ENCODE measurements around the gene PRKCA.

PRKCA gene

DNA sequence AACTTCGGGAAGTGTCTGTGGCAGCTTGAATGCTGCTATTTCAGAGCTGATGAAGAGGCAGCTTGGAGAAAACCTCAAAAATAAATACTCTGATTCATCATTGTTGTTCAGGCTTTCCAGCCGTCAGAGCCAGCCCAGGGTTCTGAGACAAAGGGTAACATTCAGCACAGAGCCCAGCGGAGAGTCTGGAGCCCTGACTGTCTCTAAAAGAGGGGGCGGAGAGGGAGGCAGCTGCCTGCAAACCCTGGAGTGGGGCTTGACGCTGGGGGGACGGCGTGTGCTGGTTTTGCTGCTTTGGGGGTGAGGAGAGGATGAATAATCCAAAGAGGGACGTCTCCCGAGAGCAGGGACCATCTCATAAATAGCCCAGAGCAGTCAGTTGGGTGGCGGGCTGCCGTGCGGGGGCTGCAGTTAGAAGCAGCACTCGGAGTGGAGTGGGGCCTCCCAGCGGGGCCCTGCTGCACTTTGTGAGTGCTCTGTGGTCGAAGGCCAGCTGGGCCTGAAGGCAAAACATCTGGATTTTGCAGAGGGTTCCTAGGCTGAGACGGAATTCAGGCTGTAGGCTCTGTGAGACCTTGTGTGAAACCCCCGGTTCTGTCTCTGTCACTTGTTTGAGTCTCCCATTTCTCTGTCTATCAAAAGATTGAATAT is 237.8 kb downstream of the PRKCA start:
- DNase-seq (ENCODE audit: low read depth in 2 of 2, low spot score in 1 of 2): no peak

- DNase-seq (ENCODE audit: low read depth in 2 of 2, low spot score in 1 of 2): no peak
Observed at GRCh38 chr17:66541461-66542128, 239.2 kb downstream of the PRKCA start.

DNA sequence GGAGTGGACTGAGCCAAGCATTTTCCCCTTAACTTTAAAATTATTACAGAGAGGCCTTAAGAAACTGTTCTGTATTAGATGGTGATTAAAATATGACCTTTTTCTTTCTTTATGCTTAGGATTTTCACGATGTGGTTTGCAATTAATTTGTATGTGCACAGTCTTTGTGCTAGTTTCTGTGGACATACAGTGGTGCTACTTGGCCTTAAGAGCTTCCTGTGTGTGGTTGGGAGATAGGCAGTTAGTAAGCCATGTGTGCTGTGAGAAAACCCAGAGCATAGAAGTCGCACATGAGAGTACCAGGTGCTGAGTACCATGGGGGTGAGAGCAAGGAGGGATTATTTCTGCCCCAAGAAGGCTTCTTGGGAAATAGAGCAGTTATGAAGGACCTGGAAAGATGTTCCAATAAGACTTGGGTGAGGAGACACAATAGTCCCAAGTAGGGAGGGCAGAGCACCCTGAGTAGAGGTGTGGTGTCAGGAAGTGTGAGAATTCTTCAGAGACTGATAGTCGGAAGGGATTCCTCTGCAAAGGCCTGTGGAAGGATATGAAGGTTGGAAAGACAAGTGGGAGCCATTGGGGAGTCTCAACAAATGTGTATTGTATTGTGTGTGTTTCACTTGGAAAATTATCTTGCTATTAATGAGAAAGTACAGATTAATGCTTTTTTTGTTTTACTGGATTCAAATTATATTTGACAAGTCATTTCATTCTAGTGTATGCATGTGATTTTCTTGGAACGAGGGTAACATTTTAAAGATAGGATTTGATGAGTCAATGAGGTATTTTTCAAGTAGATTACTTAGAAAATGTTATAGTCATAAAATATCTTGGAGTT is 239.9 kb downstream of the PRKCA start:
- no peak for DNase-seq (ENCODE audit: low read depth in 2 of 2, low spot score in 1 of 2)

GRCh38 chr17:66542967-66543520 is 240.6 kb downstream of the PRKCA start:
- no peak for DNase-seq (ENCODE audit: low read depth in 2 of 2, low spot score in 1 of 2)

GRCh38 chr17:66543526-66543925 is 241.1 kb downstream of the PRKCA start:
- DNase-seq (ENCODE audit: low read depth in 2 of 2, low spot score in 1 of 2): no peak

- no peak for DNase-seq (ENCODE audit: low read depth in 2 of 2, low spot score in 1 of 2)
Observed at GRCh38 chr17:66545918-66546317, 243.5 kb downstream of the PRKCA start.

DNA sequence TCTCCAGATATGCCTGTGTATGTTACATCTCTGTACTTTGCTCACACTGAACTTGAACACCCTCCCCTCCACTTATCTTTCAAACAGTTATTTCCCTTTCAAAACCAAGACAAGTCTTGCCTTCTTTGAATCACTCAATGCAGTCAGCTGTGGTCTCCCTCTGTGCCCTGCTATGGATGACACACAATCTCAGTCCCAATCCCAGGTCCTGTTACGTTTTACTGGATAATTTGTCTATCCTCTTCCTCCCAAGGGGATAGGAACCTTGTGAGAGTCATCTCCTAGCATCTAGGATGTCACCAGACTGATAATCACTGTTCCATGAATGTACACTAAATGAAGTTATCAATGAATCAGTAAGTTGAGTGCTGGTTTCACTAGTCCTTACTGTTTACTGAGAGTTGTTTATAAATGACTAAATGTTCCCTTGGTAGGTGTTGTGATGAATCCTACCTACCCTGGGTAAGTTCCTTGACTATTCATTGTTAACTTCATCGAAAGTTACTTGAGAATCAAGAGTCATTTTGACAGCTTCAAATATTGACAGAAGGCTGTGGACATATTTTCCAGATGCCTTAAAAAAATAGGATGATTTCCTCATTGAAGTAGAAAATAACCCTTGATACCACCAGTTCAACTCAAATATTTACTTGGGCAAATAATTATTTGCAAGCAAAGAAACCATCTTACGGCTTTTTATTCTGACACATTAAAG is 244.9 kb downstream of the PRKCA start:
- no peak for DNase-seq (ENCODE audit: low read depth in 2 of 2, low spot score in 1 of 2)

DNA sequence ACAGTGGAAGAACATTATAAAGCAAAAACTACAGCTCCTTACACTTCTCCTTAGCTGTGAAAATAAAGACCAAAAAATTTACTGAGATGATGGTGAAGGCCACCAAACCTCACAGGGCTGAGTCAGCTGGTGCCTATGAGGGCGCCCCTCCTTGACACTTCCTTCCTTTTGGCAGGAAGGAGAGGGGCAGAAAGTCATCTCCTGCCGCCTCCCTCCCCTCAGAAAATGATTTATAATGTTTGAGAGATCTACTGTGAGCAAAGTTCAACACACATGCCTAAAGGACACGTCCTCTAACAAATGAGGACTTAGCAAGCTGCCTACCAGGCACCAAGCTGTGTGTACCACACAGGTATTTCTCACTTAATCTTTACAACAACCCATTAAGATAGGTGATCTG is 245.7 kb downstream of the PRKCA start:
- DNase-seq (ENCODE audit: low read depth in 2 of 2, low spot score in 1 of 2): peak in 1 of 2 donors; percentile 28

- no peak for DNase-seq (ENCODE audit: low read depth in 2 of 2, low spot score in 1 of 2)
Observed at GRCh38 chr17:66548659-66549310, 246.4 kb downstream of the PRKCA start.

- no peak for DNase-seq (ENCODE audit: low read depth in 2 of 2, low spot score in 1 of 2)
Observed at GRCh38 chr17:66549311-66549704, 246.9 kb downstream of the PRKCA start.

DNA sequence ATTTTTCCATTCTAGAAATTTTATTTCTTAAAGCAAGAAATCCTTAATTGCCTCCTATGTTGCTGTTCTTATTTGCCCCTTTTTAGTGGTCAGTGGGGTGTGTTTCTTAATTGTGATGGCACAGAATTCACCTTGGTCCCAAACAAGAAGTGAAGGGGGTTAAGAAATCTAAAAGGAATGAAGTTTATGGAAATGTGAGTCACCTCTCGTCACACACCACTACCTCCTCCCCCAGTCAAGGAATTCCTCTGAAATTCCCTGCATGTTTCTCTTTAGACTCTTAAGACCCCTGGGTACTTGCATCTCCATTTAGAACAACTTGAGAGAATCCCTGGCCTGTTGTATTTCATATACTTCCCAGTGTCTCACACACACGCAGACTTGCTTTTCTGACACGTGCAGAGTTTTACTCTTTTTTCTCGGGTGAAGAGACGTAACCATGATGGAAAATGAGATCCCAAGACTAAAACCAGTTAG is 247.4 kb downstream of the PRKCA start:
- no peak for DNase-seq (ENCODE audit: low read depth in 2 of 2, low spot score in 1 of 2)

DNA sequence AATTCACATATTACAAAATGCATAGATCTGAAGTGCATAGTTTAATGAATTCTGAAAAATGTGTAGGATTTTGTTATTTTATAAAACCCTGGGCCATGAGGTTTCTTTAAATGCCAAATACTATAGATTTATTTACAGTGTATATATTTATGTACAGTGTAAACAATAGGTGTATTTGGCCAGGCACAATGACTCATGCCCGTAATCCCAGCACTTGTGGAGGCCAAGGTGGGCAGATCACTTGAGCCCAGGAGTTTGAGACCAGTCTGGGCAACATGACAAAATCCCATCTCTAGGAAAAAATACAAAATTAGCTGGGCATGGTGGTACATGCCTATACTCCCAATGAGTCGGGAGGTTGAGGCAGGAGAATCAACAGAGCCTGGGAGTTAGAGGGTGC is 249.4 kb downstream of the PRKCA start:
- no peak for DNase-seq (ENCODE audit: low read depth in 2 of 2, low spot score in 1 of 2)

- no peak for DNase-seq (ENCODE audit: low read depth in 2 of 2, low spot score in 1 of 2)
Observed at GRCh38 chr17:66552371-66552770, 250.0 kb downstream of the PRKCA start.

DNA sequence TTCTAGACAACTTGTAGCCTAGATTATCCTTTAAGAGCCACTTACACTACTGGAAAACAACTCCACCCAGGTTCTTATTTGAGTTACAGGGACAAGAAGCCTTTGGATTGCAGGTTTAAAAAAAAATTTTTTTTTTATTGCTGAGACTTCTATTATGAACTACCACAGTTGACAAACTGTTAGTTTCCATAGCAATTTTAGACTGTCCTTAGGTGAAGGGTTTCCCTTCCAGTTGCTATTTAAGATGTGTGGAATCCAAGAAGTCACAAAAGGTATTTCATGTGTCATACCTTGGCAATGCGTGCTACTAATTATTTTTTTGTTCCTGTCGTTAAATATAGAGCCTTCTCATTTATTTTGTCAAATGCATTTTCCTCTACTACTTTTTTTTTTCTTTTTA is 253.2 kb downstream of the PRKCA start:
- DNase-seq (ENCODE audit: low read depth in 2 of 2, low spot score in 1 of 2): no peak

DNA sequence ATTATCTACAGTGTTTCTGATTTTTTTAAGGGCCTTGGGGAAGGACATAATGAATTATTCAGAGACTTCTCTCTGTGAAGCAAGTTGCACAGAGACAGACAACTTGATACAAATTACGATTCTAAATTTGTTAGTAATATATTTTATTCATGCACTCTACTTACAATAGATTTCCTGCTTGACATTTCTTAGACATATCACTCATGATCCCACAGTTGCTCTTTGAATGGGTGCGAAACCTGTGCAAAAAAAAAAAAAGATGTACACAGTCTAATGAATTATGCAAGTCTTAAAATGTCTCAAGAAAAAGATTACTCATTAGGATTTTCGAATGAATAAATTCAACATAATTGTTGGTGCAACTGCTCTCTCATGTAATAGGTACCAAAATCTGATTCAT is 254.8 kb downstream of the PRKCA start:
- no peak for DNase-seq (ENCODE audit: low read depth in 2 of 2, low spot score in 1 of 2)

DNA sequence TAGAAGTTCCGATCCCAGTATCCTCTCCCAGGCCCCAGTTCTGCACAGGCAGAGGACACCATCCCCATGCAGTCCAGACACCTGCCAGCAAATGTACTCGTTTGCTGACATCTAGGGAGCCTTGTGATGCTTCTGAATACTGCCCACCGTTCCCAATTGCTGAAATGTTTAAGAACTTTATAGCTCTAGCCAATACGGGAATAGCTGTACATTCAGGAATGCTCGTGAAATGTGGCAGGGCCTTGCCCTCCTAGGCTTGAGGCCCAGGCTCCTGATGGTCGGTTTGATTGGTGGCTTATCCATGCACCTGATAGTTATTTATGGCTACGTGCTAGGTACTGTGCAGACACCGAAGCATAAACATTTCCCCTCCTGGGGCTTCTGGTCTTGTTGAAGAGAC is 255.5 kb downstream of the PRKCA start:
- DNase-seq (ENCODE audit: low read depth in 2 of 2, low spot score in 1 of 2): no peak

DNA sequence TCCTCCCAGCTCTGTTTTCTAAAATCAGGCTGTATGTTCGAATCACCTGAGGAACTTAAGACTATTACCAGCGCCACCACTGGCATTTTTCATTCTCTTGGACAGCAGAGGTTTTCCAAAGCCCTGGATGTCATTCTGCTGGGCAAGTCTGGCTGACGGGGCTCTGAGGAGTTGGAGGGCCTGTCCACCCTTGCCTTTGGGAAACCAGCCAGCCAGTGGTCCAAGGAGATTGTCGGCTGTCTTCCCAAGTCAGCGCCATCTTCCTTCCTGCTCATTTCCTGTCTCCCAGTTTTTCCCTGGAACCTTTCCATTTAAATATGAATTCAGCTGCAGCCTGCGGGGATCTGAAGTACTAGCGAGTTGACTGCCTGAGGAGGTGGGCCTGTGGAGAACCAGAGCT is 258.3 kb downstream of the PRKCA start:
- DNase-seq (ENCODE audit: low read depth in 2 of 2, low spot score in 1 of 2): no peak

DNA sequence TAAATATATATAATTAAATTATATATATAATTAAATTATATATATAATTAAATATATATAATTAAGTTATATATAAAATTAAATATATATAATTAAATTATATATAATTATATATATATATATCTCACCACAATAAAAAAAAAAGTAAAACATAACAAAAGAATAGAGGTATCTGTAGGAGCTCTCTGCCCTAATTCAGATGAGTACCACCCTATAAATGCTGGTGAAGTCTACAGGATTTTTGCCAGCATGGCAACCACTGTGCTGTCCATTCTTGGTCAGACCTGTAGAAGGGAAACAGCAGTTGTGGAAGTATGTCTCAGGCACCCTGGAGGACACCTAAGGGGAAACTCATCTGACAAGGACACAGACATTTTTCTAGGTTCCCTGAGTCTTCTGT is 259.7 kb downstream of the PRKCA start:
- DNase-seq (ENCODE audit: low read depth in 2 of 2, low spot score in 1 of 2): no peak

- no peak for DNase-seq (ENCODE audit: low read depth in 2 of 2, low spot score in 1 of 2)
Observed at GRCh38 chr17:66564992-66565465, 262.6 kb downstream of the PRKCA start.
